Stimulated activated CD4-positive, alpha-beta T cell treated with anti-CD3 and anti-CD28 coated beads, TNF-alpha, amount 100 ng/mL, for 24 hours (primary cell): ENCODE measurements around the gene ANKRD10.

Source experiments
- DNase-seq, 3 experiments: peaks; one replicate each; pipeline ENCODE4 v3.0.0-alpha.2; 2020; ENCODE audit warnings: low read depth in 3 of 3

The ANKRD10 gene

DNA sequence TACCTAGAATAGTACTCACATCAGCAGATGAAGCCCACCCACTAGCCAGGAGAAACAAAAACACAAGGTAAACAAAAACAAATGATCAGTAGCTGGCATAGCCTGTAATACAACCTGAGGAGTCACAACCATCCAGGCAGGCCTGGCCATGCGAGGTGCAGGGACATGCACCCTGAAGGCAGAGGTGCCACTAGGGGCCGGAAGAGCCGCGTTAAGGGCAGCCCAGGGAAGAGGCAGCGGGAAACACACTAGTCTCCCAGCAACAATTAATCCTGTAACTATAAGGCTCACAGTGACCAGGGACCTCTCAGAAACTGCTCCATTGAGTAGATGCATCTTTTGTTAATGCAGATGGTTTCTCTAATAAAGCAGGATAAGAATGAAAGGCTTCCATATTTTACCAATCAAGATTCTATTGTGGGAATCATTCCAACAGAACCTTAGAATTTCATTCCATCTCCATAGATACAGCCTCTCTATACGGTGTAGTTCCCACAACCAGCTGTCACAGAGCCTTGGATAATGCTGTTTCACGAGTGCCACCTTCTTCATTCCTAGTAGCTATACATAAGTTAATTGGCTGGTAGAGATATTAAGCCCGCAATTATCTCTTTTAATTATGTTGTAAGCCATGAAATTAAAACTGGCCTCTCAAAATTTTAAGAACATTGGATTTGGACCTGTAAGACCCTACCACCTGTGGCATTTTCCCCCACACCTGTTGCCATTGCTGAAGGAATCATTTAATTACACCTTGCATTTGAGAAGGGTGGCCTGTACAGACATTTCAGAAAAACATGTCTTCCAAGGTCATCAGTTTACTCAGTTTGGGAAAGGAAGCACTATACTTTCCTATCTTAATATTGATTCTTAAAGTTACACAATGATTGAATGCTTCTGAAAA lies 28.7 kb downstream of the ANKRD10 start:
- no peak for DNase-seq

GRCh38 chr13:110885516-110885915 lies 29.4 kb downstream of the ANKRD10 start:
- DNase-seq, result no peak

- DNase-seq, result no peak
These were observed 30.4 kb downstream of the ANKRD10 start for GRCh38 chr13:110884517-110884916.

DNA sequence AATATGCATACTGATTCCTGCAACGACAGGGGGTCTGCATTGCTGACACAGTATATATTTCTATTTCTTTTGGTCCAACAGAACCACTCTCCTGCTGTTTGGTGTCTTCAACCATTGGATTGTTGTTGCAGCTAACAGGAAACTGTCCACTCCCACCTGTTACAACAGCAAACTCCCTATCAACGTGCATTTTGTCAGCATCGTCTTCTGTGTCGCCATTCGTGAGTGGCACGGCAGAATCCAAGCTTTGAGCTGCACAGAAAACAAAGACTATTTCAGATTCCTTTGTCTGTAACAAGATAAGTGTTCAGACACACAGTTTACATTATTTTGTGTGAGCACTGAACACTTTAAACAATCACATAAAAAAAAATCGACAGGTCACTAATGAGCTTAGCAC lies 31.3 kb downstream of the ANKRD10 start:
- no peak for DNase-seq

DNA sequence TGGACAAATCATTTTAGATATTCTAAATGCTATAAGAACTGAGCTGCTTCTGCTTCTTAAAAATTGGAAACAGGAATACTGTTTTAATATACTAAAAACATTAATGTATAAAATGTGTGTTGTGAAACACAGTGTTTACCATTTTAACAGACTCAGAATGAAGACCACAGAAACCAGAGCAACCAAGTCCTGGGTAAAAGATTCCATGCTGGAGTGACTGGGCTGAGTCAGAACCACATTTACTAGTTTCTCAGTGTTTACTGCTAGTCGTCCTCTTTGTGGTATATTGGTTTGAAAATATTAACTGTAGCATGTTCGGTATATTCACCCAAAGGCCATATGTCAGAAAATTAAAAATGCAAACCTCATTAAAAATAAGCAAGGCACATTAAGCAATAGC lies 31.9 kb downstream of the ANKRD10 start:
- DNase-seq, result no peak

GRCh38 chr13:110881839-110882627 lies 32.8 kb downstream of the ANKRD10 start:
- no peak for DNase-seq

DNA sequence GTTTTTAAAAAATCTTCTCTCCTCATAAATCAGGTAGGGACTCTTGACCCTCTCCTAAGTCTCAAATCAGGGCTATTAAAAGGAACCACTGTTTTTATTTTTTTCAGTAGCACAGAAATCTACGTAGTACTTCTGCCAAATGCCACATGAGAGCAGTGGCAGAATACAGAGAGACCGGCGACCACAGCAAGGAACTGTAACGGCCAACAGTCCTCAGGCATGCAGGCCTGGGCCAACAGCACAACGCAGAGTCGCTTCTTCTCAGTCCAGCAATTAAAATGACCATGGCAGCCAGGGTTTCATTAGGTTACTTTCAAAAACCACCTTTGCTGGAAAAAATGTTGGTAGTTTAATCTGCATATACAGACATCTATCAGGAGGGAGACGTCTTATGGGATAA lies 34.2 kb downstream of the ANKRD10 start:
- no peak for DNase-seq

DNA sequence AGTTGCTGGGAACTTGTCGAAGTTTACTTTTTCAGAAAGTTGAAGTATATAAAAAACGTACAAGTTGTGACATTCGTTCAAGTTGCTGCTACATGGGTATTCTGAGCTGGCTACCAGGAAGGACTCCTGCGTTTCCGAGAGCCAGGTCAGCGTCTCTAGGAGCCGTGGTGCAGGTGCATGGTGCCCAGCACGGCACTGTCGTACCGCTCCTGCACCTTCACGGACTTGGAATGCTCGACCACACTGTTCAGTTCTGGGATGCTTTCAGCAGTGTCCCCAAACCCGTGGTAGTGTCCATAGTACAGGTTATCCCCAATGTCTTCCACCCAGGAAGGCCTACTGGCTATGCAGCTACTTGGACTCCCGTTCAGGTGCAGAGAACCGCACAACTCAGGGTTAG lies 35.4 kb downstream of the ANKRD10 start:
- DNase-seq, result no peak

DNA sequence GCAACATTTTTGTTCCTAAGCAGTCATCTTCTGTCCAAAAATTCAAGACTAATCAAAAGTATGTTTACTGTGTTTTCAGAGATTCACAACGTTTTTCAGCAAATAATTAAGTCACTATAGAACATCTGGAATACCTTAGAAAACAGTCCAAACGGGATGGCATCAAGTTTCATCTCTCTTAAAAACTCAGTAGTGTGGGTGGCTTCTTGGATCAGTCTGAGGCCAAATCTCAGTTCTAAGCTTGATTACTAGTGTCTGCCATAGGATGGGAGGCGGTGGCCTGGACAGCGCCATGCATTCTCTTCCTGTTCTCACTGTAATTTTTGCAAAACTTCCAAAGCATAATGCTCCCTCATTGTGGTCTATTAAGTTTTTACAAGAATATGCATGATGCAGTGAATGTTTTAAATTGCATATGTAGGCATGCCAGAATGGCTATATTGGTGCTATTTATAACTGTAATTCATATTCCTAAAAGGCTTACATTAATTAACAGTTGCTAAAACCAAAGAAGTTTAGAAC lies 37.1 kb downstream of the ANKRD10 start:
- no peak for DNase-seq

DNA sequence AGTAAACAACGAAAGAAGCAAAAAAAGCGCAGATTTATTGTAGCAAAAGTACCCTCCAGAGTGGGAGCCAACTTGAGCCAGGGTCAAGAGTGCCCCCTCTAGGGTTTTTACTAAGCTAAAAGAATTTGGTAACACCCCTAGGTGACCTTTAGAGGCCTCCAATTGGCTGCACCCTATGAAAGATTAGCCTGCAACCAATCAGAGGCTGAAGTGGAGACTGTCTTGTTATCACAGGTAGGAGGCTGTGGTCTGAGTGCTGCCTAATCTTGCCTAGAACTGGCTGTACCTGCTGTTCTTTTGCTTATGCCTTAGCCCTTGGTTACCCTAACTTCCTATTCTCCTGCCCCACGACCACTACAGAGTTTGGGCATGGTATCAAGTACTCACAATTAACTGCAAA lies 38.3 kb downstream of the ANKRD10 start:
- DNase-seq, result no peak

DNA sequence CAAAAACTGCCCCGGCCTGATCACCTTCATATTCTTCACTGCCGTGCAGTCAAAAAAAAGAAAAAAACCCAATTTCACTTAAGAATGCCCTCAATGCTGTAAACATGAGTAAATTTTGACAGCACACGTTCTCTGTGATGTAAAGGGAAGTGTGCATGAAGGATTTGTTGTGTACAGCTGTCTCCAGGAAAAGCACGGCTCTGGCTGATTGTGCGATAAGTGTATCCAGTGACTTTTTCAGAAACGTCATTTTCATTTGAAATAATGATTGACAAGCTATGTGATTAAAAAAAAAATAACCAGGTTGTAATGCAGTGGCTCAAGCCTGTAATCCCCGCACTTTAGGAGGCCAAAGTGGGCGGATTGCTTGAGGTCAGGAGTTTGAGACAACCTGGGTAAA lies 39.6 kb downstream of the ANKRD10 start:
- no peak for DNase-seq

GRCh38 chr13:110874508-110874960 lies 40.3 kb downstream of the ANKRD10 start:
- peak; percentile 15 to 73 (median 43) for DNase-seq

GRCh38 chr13:110873639-110874507 lies 41.0 kb downstream of the ANKRD10 start:
- DNase-seq, result no peak

DNA sequence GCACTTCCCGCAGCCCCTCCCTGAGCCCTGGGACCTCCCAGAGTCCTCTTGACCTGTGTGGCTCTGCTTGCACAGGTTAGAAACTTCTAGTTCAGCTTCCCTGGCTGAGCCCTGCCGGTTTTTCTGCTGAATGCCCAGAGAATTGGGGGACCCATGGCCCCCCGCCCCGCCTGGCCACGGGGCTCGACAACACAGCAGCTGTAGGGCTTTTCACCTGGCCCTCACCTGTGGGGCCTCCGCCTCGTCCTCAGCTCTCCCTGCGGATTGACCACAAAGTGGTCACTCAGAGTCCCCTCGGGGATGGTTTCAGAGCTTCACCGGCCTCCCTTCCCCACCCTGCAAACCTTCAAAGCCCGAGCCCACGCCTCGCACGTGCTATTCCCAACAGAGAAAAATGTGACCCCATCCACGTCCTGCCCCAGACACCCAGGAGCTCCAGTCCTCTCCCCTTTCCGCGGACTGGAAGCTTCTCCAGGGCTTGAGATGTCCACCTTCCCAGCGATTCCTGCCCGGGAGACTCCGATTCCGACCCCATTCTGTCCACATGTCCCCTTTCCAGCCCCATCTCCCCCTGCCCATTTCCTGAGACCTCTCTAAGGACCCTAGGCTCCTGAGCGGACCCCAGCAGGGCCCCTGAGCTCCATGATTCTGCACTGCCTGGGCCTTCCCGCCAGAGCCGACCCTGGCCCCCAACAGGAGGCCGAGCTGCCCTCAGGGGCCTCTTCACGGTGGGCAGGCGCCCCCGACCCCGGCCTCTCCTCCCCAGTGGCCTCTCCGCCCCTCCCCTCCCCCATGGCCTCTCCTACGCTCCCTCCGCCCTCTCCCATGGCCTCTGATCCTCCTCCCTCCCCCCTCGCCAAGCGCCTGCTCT lies 41.9 kb downstream of the ANKRD10 start:
- DNase-seq, result no peak

DNA sequence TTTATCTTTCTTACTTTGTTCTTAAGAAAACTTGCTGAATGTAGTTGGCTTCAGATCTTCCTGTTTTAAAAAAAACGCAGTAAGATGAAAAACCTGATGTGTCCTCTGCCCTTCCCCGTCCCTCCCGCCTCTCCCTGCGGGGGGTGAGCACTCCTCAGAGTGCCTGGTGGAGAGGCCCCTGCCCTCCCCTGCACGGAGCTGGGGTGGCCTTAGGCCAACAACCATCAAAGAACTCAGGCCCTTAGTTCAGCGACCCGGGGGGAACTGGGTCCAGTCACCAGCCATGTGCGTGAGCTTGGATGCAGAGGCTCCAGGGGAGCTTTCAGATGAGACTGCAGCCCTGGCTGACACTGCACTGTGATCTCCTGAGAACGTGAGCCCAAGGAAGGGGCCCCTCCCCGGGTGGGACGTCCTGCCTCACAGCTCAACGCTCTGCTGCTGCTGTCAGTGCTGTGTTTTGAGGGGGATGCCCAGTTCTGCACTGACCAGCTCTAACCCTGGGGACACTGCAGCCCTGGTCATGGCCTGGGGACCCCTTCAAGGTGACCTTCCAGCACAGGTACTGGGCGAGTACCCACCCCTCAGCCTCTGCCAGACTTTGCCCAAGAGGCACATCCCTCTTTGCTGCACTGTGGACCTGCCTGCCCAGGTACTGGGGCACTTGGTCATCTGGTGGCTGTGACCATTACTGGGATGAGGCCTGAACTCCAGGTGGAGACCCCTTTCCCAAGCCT lies 42.7 kb downstream of the ANKRD10 start:
- DNase-seq, result no peak

- peak in 1 of 3 experiments; percentile 16 for DNase-seq
These were observed 44.8 kb downstream of the ANKRD10 start for GRCh38 chr13:110869805-110870706.

DNA sequence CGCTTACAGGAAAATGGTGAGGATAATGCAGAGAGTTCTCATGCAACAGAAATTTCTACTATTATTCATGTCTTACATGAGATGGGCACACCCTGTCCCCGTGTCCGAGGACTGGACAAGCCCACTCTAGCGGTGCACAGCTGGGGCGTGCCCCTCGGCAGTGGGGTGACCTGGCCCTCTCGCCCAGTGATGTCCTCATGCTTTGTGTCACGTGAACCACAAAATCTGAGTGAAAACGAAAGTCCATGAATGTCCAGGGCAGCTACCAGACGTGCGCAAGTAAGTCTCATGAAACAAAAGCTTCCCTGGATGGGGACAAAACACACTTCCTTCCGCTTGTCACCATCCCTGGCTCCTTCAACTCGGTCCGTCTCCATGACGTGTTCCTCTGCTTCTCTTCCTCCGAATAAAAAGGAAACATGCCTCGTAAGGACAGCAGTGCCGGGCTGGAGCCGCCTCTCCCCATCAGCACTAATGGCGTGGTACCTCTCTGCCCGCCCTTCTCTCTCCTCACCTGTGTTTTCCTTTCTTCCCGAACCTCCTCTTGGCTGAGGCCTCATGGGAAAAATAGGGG lies 45.6 kb downstream of the ANKRD10 start:
- DNase-seq, result no peak

DNA sequence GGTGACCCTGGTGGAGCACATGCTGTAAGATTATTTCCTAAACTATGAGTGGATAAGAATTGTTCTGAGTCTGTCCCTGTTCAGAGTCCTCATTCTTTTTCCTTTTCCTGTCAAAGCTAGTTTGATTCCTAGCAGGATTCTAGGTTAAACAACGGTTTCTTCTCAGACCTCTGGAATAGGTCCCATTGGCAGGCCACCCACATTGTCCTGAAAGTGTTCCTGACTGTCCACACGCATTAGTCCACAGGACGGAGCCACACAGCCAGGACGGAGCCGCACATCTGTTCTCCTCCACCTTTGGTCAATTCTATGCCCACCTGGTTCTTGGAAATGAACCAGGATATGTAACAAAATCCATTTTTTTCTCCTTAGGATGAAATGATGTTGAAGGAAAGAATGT lies 46.1 kb downstream of the ANKRD10 start:
- DNase-seq, result no peak

- no peak for DNase-seq
These were observed 47.5 kb downstream of the ANKRD10 start for GRCh38 chr13:110867380-110867779.
